Measurements from ENCODE around the gene MUC6. TPM values are rescaled to one million over a fixed set of nuclear protein-coding genes. Genes with fewer than 3 reads are reported as not detected.

MUC6 gene
- total and polyA plus RNA-seq, 8 donors = 0.34 to 1.0 (median 0.56) TPM; not detected in 2

- H3K9me3 ChIP-seq = no peaks in the 10 kb centered on the region
- H3K36me3 ChIP-seq = peaks cover 0 to 99% of the 10 kb centered on the region in 2 donors
- intact Hi-C loops (cut with DNase I) = no loop called here
- no peak for TF ChIP-seq CTCF (IDR thresholded peaks at IDR 0.05)
- no peak overlapping the region for H3K27ac ChIP-seq
- no peak for DNase-seq
- no peak overlapping the region for H3K4me3 ChIP-seq
- H3K27me3 ChIP-seq = no peaks in the 10 kb centered on the region
- ATAC-seq = no peak
- no peaks in the 10 kb centered on the region for H3K4me1 ChIP-seq
Measured at GRCh38 chr11:1002406-1002984, 34.0 kb downstream of the MUC6 start.

- H3K4me3 ChIP-seq = no peak overlapping the region
- no peaks in the 10 kb centered on the region for H3K4me1 ChIP-seq
- DNase-seq (no peak), ATAC-seq (no peak)
- intact Hi-C loops (cut with DNase I) = no loop called here
- peaks cover 0 to 99% of the 10 kb centered on the region in 2 donors for H3K36me3 ChIP-seq
- TF ChIP-seq CTCF (IDR thresholded peaks at IDR 0.05) = no peak
- no peaks in the 10 kb centered on the region for H3K9me3 ChIP-seq
- no peaks in the 10 kb centered on the region for H3K27me3 ChIP-seq
- no peak overlapping the region for H3K27ac ChIP-seq
Measured at GRCh38 chr11:1001617-1002405, 34.7 kb downstream of the MUC6 start.

- no peaks in the 10 kb centered on the region for H3K9me3 ChIP-seq
- intact Hi-C loops (cut with DNase I) = no loop called here
- no peaks in the 10 kb centered on the region for H3K27me3 ChIP-seq
- ATAC-seq (no peak), DNase-seq (no peak)
- H3K4me3 ChIP-seq = no peak overlapping the region
- no peak overlapping the region for H3K27ac ChIP-seq
- H3K36me3 ChIP-seq = peaks cover 0 to 99% of the 10 kb centered on the region in 2 donors
- no peak for TF ChIP-seq CTCF (IDR thresholded peaks at IDR 0.05)
- no peaks in the 10 kb centered on the region for H3K4me1 ChIP-seq
Measured at GRCh38 chr11:1000357-1001278, 35.9 kb downstream of the MUC6 start.

- no peak overlapping the region for H3K4me3 ChIP-seq
- DNase-seq (no peak), ATAC-seq (no peak)
- H3K4me1 ChIP-seq = no peaks in the 10 kb centered on the region
- no peaks in the 10 kb centered on the region for H3K9me3 ChIP-seq
- H3K27ac ChIP-seq = no peak overlapping the region
- no peak for TF ChIP-seq CTCF (IDR thresholded peaks at IDR 0.05)
- peaks cover 0 to 96% of the 10 kb centered on the region in 2 donors for H3K36me3 ChIP-seq
- H3K27me3 ChIP-seq = no peaks in the 10 kb centered on the region
- intact Hi-C loops (cut with DNase I) = no loop called here
Measured at GRCh38 chr11:999009-999408, 37.5 kb downstream of the MUC6 start.

- ATAC-seq (no peak), DNase-seq (no peak)
- H3K27ac ChIP-seq = no peak overlapping the region
- no peaks in the 10 kb centered on the region for H3K27me3 ChIP-seq
- H3K4me3 ChIP-seq = no peak overlapping the region
- no peaks in the 10 kb centered on the region for H3K9me3 ChIP-seq
- intact Hi-C loops (cut with DNase I) = no loop called here
- H3K36me3 ChIP-seq = peaks cover 0 to 96% of the 10 kb centered on the region in 2 donors
- no peak for TF ChIP-seq CTCF (IDR thresholded peaks at IDR 0.05)
- H3K4me1 ChIP-seq = no peaks in the 10 kb centered on the region
Measured at GRCh38 chr11:997907-998306, 38.6 kb downstream of the MUC6 start.
